GM18951 (cell line): Measurements from ENCODE around the gene UST.

Experiments
- POLR2A ChIP-seq: IDR thresholded peaks from 4 replicates; pipeline ENCODE4 v1.6.1; 2011; ENCODE audit warnings: mild to moderate bottlenecking; ENCODE audit not compliant: insufficient read length, insufficient read depth; ENCODE audit errors: extremely low read depth
- in situ Hi-C: fragments of 300-500 bp; cut with MboI; formaldehyde crosslinking; loops from one replicate; pipeline ENCODE4 v1.12.0; 2022; ENCODE audit warnings: low sequenced_read_pairs, mixed read lengths, inconsistent platforms; ENCODE audit not compliant: unreplicated experiment

UST gene

GRCh38 chr6:148713921-148714320 lies 32.9 kb upstream of the UST start:
- no peak for TF ChIP-seq POLR2A
- in situ Hi-C loops = no loop called here

- in situ Hi-C loops = no loop called here
- TF ChIP-seq POLR2A = no peak
Observed at GRCh38 chr6:148716811-148717210, 30.0 kb upstream of the UST start.

- no peak for TF ChIP-seq POLR2A
- in situ Hi-C loops = no loop called here
Observed at GRCh38 chr6:148720406-148720805, 26.4 kb upstream of the UST start.

- no peak for TF ChIP-seq POLR2A
- in situ Hi-C loops = no loop called here
Observed at GRCh38 chr6:148720897-148721296, 25.9 kb upstream of the UST start.

GRCh38 chr6:148723484-148723883 lies 23.3 kb upstream of the UST start:
- no peak for TF ChIP-seq POLR2A
- in situ Hi-C loops = no loop called here

- in situ Hi-C loops = no loop called here
Observed at GRCh38 chr6:148724428-148724827, 22.4 kb upstream of the UST start.

GRCh38 chr6:148727104-148727503 lies 19.7 kb upstream of the UST start:
- in situ Hi-C loops = no loop called here
- no peak for TF ChIP-seq POLR2A

More at GRCh38 chr6:148724428-148724827, 22.4 kb upstream of the UST start:
- no peak for TF ChIP-seq POLR2A

GRCh38 chr6:148735989-148736388 lies 10.8 kb upstream of the UST start:
- TF ChIP-seq POLR2A = no peak
- in situ Hi-C loops = no loop called here

- in situ Hi-C loops = no loop called here
- TF ChIP-seq POLR2A = no peak
Observed at GRCh38 chr6:148736774-148737412, 9.9 kb upstream of the UST start.

- in situ Hi-C loops = no loop called here
- no peak for TF ChIP-seq POLR2A
Observed at GRCh38 chr6:148737806-148738205, 9.0 kb upstream of the UST start.

GRCh38 chr6:148738946-148739821 lies 7.6 kb upstream of the UST start:
- in situ Hi-C loops = no loop called here
- TF ChIP-seq POLR2A = no peak

- in situ Hi-C loops = no loop called here
- TF ChIP-seq POLR2A = no peak
Observed at GRCh38 chr6:148739822-148740128, 7.1 kb upstream of the UST start.

- in situ Hi-C loops = no loop called here
- no peak for TF ChIP-seq POLR2A
Observed at GRCh38 chr6:148743476-148743875, 3.4 kb upstream of the UST start.

GRCh38 chr6:148745926-148746325 lies 904 bp upstream of the UST start:
- no peak for TF ChIP-seq POLR2A
- in situ Hi-C loops = no loop called here

GRCh38 chr6:148747145-148747470 lies 278 bp downstream of the UST start:
- in situ Hi-C loops = no loop called here
- TF ChIP-seq POLR2A = no peak
